Neural progenitor cell (in vitro differentiated cells): ENCODE data around the gene KLF9.

Experiments used
- EZH2 ChIP-seq: fragments of 200-600 bp; sonication (generic); IDR thresholded peaks from 2 replicates; pipeline ENCODE4 v1.6.1; 2017; ENCODE audit warnings: antibody characterized with exemption, mild to moderate bottlenecking, moderate library complexity
- TF ChIP-seq, protein P1 (sequence below): fragments of 200-600 bp; sonication (generic); IDR thresholded peaks from 2 replicates; pipeline ENCODE4 v1.5.1; 2017; ENCODE audit warnings: antibody characterized with exemption, mild to moderate bottlenecking

DNA sequence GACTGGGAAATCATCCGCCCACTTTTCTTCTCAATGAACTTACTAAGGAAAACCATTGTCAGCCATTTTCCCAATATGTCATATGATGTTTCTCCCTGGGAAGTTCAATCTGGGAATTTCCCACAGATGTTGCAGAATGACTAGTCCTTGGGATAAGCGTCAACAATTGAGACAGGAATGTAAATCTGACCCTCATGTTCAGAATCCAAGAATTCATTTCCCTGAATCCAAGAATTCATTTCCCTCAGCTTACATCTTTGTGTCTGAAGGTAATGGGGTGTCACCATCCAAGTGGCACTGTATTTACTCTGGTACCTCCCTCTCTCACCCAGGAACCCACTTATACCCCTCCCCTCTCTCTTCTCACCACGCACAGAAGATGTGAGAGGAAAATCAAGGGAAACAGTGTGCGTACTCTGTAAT is 7.4 kb downstream of the KLF9 start:
- TF ChIP-seq, protein P1, sequence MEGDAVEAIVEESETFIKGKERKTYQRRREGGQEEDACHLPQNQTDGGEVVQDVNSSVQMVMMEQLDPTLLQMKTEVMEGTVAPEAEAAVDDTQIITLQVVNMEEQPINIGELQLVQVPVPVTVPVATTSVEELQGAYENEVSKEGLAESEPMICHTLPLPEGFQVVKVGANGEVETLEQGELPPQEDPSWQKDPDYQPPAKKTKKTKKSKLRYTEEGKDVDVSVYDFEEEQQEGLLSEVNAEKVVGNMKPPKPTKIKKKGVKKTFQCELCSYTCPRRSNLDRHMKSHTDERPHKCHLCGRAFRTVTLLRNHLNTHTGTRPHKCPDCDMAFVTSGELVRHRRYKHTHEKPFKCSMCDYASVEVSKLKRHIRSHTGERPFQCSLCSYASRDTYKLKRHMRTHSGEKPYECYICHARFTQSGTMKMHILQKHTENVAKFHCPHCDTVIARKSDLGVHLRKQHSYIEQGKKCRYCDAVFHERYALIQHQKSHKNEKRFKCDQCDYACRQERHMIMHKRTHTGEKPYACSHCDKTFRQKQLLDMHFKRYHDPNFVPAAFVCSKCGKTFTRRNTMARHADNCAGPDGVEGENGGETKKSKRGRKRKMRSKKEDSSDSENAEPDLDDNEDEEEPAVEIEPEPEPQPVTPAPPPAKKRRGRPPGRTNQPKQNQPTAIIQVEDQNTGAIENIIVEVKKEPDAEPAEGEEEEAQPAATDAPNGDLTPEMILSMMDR, result no peak
- no peak for TF ChIP-seq EZH2
